Measurements from ENCODE around the gene C6orf132.

The C6orf132 gene

GRCh38 chr6:42059743-42060142 is 82.7 kb downstream of the C6orf132 start:
- Histone ChIP-seq H3K36me3 (ENCODE audit: insufficient read depth, low read length) (peaks cover 70% of the 10 kb centered on the region), H3K4me3 (ENCODE audit: low read length) (no peak overlapping the region), H2AFZ (ENCODE audit: low read depth, low read length) (no peak overlapping the region), H3K4me1 (ENCODE audit: insufficient read depth, low read length) (no peaks in the 10 kb centered on the region), H3K9me3 (ENCODE audit: low read length) (peaks cover 3% of the 10 kb centered on the region), H3K27me3 (ENCODE audit: insufficient read depth, low read length) (no peaks in the 10 kb centered on the region)

GRCh38 chr6:42053601-42054000 is 88.8 kb downstream of the C6orf132 start:
- Histone ChIP-seq H3K9me3 (ENCODE audit: low read length) (peaks cover 2% of the 10 kb centered on the region), H2AFZ (ENCODE audit: low read depth, low read length) (no peak overlapping the region), H3K36me3 (ENCODE audit: insufficient read depth, low read length) (peaks cover 48% of the 10 kb centered on the region), H3K4me1 (ENCODE audit: insufficient read depth, low read length) (peaks cover 5% of the 10 kb centered on the region), H3K27me3 (ENCODE audit: insufficient read depth, low read length) (no peaks in the 10 kb centered on the region), H3K4me3 (ENCODE audit: low read length) (no peak overlapping the region)

- Histone ChIP-seq H3K4me1 (ENCODE audit: insufficient read depth, low read length) (peaks cover 15% of the 10 kb centered on the region), H3K4me3 (ENCODE audit: low read length) (peak overlapping the region; percentile 74), H2AFZ (ENCODE audit: low read depth, low read length) (peak overlapping the region; percentile 53), H3K9me3 (ENCODE audit: low read length) (peaks cover 2% of the 10 kb centered on the region), H3K27me3 (ENCODE audit: insufficient read depth, low read length) (peaks cover 17% of the 10 kb centered on the region), H3K36me3 (ENCODE audit: insufficient read depth, low read length) (peaks cover 30% of the 10 kb centered on the region)
Observed at GRCh38 chr6:42051268-42051653, 91.2 kb downstream of the C6orf132 start.
